GM21717 (cell line): Measurements from ENCODE around the gene RPL7L1.
A peak's percentile ranks its signal among the peaks of the same experiment; 100 is the strongest.

ENCODE experiments used
- ATAC-seq: cut with Tn5 transposase; IDR thresholded peaks from one replicate; pipeline ENCODE4 v1.9.1; 2021; ENCODE audit warnings: mild to moderate bottlenecking, moderate library complexity; ENCODE audit not compliant: unreplicated experiment

The RPL7L1 gene

GRCh38 chr6:42928986-42929820 lies 49.8 kb downstream of the RPL7L1 start, which contains the start of gene CNPY3:
Gene CNPY3, plus strand, starts transcription at chr6:42929480. Its CDS starts 91 bp downstream, at chr6:42929571.
- peak; percentile 68 for ATAC-seq

GRCh38 chr6:42929821-42930360 lies 50.5 kb downstream of the RPL7L1 start:
- ATAC-seq = peak; percentile 49

GRCh38 chr6:42932412-42932811 lies 53.0 kb downstream of the RPL7L1 start:
- ATAC-seq = no peak

- ATAC-seq = no peak
These were observed 53.8 kb downstream of the RPL7L1 start for GRCh38 chr6:42933205-42933604.

GRCh38 chr6:42935322-42935721 lies 55.9 kb downstream of the RPL7L1 start:
- ATAC-seq = no peak

GRCh38 chr6:42936398-42936797 lies 57.0 kb downstream of the RPL7L1 start:
- no peak for ATAC-seq

- ATAC-seq = no peak
These were observed 58.4 kb downstream of the RPL7L1 start for GRCh38 chr6:42937548-42938427.

- ATAC-seq = no peak
These were observed 59.0 kb downstream of the RPL7L1 start for GRCh38 chr6:42938428-42938796.

GRCh38 chr6:42938987-42939809 lies 59.8 kb downstream of the RPL7L1 start:
- ATAC-seq = no peak
